ENCODE measurements around the gene WNT7B. TPM values are rescaled to one million over a fixed set of nuclear protein-coding genes. Genes with fewer than 3 reads are reported as not detected.

The WNT7B gene
- polyA plus RNA-seq, 1 experiment, result not detected

GRCh38 chr22:46004105-46004866 lies 27.3 kb upstream of the WNT7B start:
- no peak for DNase-seq (ENCODE audit: low read depth)
- TF ChIP-seq CTCF (IDR thresholded peaks at IDR 0.05; ENCODE audit: insufficient read depth, low read depth, low read length), result no peak
- no peaks in the 10 kb centered on the region for H3K27me3 ChIP-seq (ENCODE audit: control insufficient read depth, insufficient read depth, low read length)
- H3K4me3 ChIP-seq (ENCODE audit: low read depth, low read length), result no peak overlapping the region
- no peaks in the 10 kb centered on the region for H3K36me3 ChIP-seq (ENCODE audit: control insufficient read depth, insufficient read depth, low read length)
- CTCF ChIA-PET, result interaction anchor here (1.1 to 10.6 kb wide), 4 partner anchors 8 to 115 kb away, joined by 3 to 160 read pairs (median 11); no protein-coding TSS in a partner anchor
- POLR2A ChIA-PET, result no interaction called here

- Histone ChIP-seq H3K36me3 (ENCODE audit: control insufficient read depth, insufficient read depth, low read length) (no peaks in the 10 kb centered on the region), H3K4me3 (ENCODE audit: low read depth, low read length) (no peak overlapping the region), H3K27me3 (ENCODE audit: control insufficient read depth, insufficient read depth, low read length) (no peaks in the 10 kb centered on the region)
- ChIA-PET CTCF (interaction anchor here (0.7 to 10.6 kb wide), 4 partner anchors 9 to 115 kb away, joined by 3 to 160 read pairs (median 3); no protein-coding TSS in a partner anchor), POLR2A (interaction anchor here (0.8 kb wide), 1 partner anchor 112 kb away, joined by 5 read pairs; no protein-coding TSS in a partner anchor)
- DNase-seq (ENCODE audit: low read depth), result no peak
- no peak for TF ChIP-seq CTCF (IDR thresholded peaks at IDR 0.05; ENCODE audit: insufficient read depth, low read depth, low read length)
Measured at GRCh38 chr22:46003271-46004091, 26.5 kb upstream of the WNT7B start.

GRCh38 chr22:46002757-46003270 lies 25.9 kb upstream of the WNT7B start:
- H3K4me3 ChIP-seq (ENCODE audit: low read depth, low read length), result no peak overlapping the region
- no peaks in the 10 kb centered on the region for H3K27me3 ChIP-seq (ENCODE audit: control insufficient read depth, insufficient read depth, low read length)
- DNase-seq (ENCODE audit: low read depth), result peak; percentile 50
- no peak for TF ChIP-seq CTCF (IDR thresholded peaks at IDR 0.05; ENCODE audit: insufficient read depth, low read depth, low read length)
- no peaks in the 10 kb centered on the region for H3K36me3 ChIP-seq (ENCODE audit: control insufficient read depth, insufficient read depth, low read length)
- ChIA-PET POLR2A (interaction anchor here (0.6 to 0.8 kb wide), 2 partner anchors 50 to 112 kb away, joined by 5 to 7 read pairs; no protein-coding TSS in a partner anchor), CTCF (interaction anchor here (0.6 to 10.6 kb wide), 5 partner anchors 10 to 314 kb away, joined by 3 to 160 read pairs (median 3); no protein-coding TSS in a partner anchor)

GRCh38 chr22:46001426-46002106 lies 24.6 kb upstream of the WNT7B start:
- ChIA-PET CTCF (interaction anchor here (0.7 to 10.6 kb wide), 8 partner anchors 11 to 299 kb away, joined by 3 to 160 read pairs (median 3); partner anchors contain the start of gene TTC38), POLR2A (interaction anchor here (0.6 kb wide), 1 partner anchor 168 kb away, joined by 4 read pairs; no protein-coding TSS in a partner anchor)
- no peaks in the 10 kb centered on the region for H3K36me3 ChIP-seq (ENCODE audit: control insufficient read depth, insufficient read depth, low read length)
- H3K27me3 ChIP-seq (ENCODE audit: control insufficient read depth, insufficient read depth, low read length), result no peaks in the 10 kb centered on the region
- TF ChIP-seq CTCF (IDR thresholded peaks at IDR 0.05; ENCODE audit: insufficient read depth, low read depth, low read length), result no peak
- no peak overlapping the region for H3K4me3 ChIP-seq (ENCODE audit: low read depth, low read length)
- DNase-seq (ENCODE audit: low read depth), result no peak
